GM21515 (cell line): ENCODE data around the gene UBIAD1.
A peak's percentile ranks its signal among the peaks of the same experiment; 100 is the strongest.

Source experiments
- ATAC-seq: cut with Tn5 transposase; IDR thresholded peaks from one replicate; pipeline ENCODE4 v1.9.1; 2021; ENCODE audit not compliant: unreplicated experiment

Gene UBIAD1

GRCh38 chr1:11308699-11309224, 35.8 kb downstream of the UBIAD1 start:
- ATAC-seq = no peak

GRCh38 chr1:11309385-11309784, 36.4 kb downstream of the UBIAD1 start:
- no peak for ATAC-seq

- ATAC-seq = no peak
These were observed 39.1 kb downstream of the UBIAD1 start for GRCh38 chr1:11311816-11312755.

- ATAC-seq = no peak
These were observed 42.0 kb downstream of the UBIAD1 start for GRCh38 chr1:11314959-11315358.

- no peak for ATAC-seq
These were observed 43.7 kb downstream of the UBIAD1 start for GRCh38 chr1:11316701-11317100.

GRCh38 chr1:11318982-11319381, 46.0 kb downstream of the UBIAD1 start:
- ATAC-seq = no peak

- ATAC-seq = no peak
These were observed 47.3 kb downstream of the UBIAD1 start for GRCh38 chr1:11320153-11320936.

GRCh38 chr1:11321656-11322491, 48.9 kb downstream of the UBIAD1 start:
- no peak for ATAC-seq

- no peak for ATAC-seq
These were observed 51.7 kb downstream of the UBIAD1 start for GRCh38 chr1:11324567-11325165.

- ATAC-seq = no peak
These were observed 53.1 kb downstream of the UBIAD1 start for GRCh38 chr1:11326070-11326469.

- ATAC-seq = no peak
These were observed 55.4 kb downstream of the UBIAD1 start for GRCh38 chr1:11328444-11328843.

GRCh38 chr1:11330411-11330810, 57.4 kb downstream of the UBIAD1 start:
- ATAC-seq = no peak

GRCh38 chr1:11331036-11331944, 58.3 kb downstream of the UBIAD1 start:
- ATAC-seq = no peak

GRCh38 chr1:11331945-11332546, 59.0 kb downstream of the UBIAD1 start:
- no peak for ATAC-seq

GRCh38 chr1:11333631-11334030, 60.6 kb downstream of the UBIAD1 start:
- no peak for ATAC-seq

- ATAC-seq = no peak
These were observed 61.3 kb downstream of the UBIAD1 start for GRCh38 chr1:11334261-11334804.

GRCh38 chr1:11334821-11335220, 61.8 kb downstream of the UBIAD1 start:
- no peak for ATAC-seq

GRCh38 chr1:11335417-11336056, 62.5 kb downstream of the UBIAD1 start:
- peak; percentile 88 for ATAC-seq
